Measurements from ENCODE around the gene IFT52.

IFT52 gene

GRCh38 chr20:43680981-43681380 lies 90.2 kb downstream of the IFT52 start:
- Histone ChIP-seq H3K4me3 (ENCODE audit: low read depth in 1 of 2, low read length in 1 of 2) (no peak overlapping the region), H3K36me3 (peaks cover 11% of the 10 kb centered on the region), H3K27ac (no peak overlapping the region), H3K27me3 (no peaks in the 10 kb centered on the region), H3K4me1 (ENCODE audit: control insufficient read depth in 1 of 2, insufficient read depth in 1 of 2, low read depth in 1 of 2, low read length in 1 of 2) (no peaks in the 10 kb centered on the region), H3K9me3 (no peaks in the 10 kb centered on the region)
- TF ChIP-seq CTCF (IDR thresholded peaks at IDR 0.05) = no peak

GRCh38 chr20:43681468-43681942 lies 90.8 kb downstream of the IFT52 start:
- Histone ChIP-seq H3K4me3 (ENCODE audit: low read depth in 1 of 2, low read length in 1 of 2) (no peak overlapping the region), H3K4me1 (ENCODE audit: control insufficient read depth in 1 of 2, insufficient read depth in 1 of 2, low read depth in 1 of 2, low read length in 1 of 2) (no peaks in the 10 kb centered on the region), H3K27me3 (no peaks in the 10 kb centered on the region), H3K27ac (no peak overlapping the region), H3K9me3 (no peaks in the 10 kb centered on the region), H3K36me3 (peaks cover 15% of the 10 kb centered on the region)
- TF ChIP-seq CTCF (IDR thresholded peaks at IDR 0.05) = no peak

- TF ChIP-seq CTCF (IDR thresholded peaks at IDR 0.05) = no peak
- H3K27ac ChIP-seq = no peak overlapping the region
- H3K4me3 ChIP-seq (ENCODE audit: low read depth in 1 of 2, low read length in 1 of 2) = no peak overlapping the region
- no peaks in the 10 kb centered on the region for H3K9me3 ChIP-seq
- H3K4me1 ChIP-seq (ENCODE audit: control insufficient read depth in 1 of 2, insufficient read depth in 1 of 2, low read depth in 1 of 2, low read length in 1 of 2) = no peaks in the 10 kb centered on the region
- no peaks in the 10 kb centered on the region for H3K27me3 ChIP-seq
- peaks cover 19% of the 10 kb centered on the region for H3K36me3 ChIP-seq
These were observed 91.3 kb downstream of the IFT52 start for GRCh38 chr20:43681991-43682410.

DNA sequence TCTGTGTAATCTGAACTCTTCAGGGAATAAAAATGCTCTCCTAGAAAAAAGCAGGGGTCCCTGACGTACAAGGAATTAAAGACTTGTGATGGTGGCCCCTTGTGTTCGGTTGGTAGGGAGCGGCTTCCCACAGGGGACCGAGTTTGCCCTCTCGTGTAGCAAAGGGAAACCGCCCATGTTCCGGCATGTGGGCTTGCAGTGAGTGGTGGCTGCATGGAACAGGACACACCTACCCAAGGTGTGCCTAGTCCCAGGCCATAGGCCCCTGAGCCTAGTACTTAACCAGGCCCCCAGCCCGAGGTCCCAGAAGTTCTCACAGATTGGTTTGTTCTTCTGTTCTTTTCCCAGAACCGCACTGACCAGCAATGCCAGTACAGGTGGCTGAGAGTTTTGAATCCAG lies 91.7 kb downstream of the IFT52 start:
- Histone ChIP-seq H3K9me3 (no peaks in the 10 kb centered on the region), H3K4me1 (ENCODE audit: control insufficient read depth in 1 of 2, insufficient read depth in 1 of 2, low read depth in 1 of 2, low read length in 1 of 2) (no peaks in the 10 kb centered on the region), H3K27me3 (no peaks in the 10 kb centered on the region), H3K27ac (no peak overlapping the region), H3K4me3 (ENCODE audit: low read depth in 1 of 2, low read length in 1 of 2) (no peak overlapping the region), H3K36me3 (peaks cover 19% of the 10 kb centered on the region)
- TF ChIP-seq CTCF (IDR thresholded peaks at IDR 0.05) = no peak

- TF ChIP-seq CTCF (IDR thresholded peaks at IDR 0.05) = no peak
- no peaks in the 10 kb centered on the region for H3K9me3 ChIP-seq
- H3K36me3 ChIP-seq = peaks cover 30% of the 10 kb centered on the region
- no peaks in the 10 kb centered on the region for H3K27me3 ChIP-seq
- no peak overlapping the region for H3K27ac ChIP-seq
- no peaks in the 10 kb centered on the region for H3K4me1 ChIP-seq (ENCODE audit: control insufficient read depth in 1 of 2, insufficient read depth in 1 of 2, low read depth in 1 of 2, low read length in 1 of 2)
- H3K4me3 ChIP-seq (ENCODE audit: low read depth in 1 of 2, low read length in 1 of 2) = no peak overlapping the region
These were observed 96.1 kb downstream of the IFT52 start for GRCh38 chr20:43686820-43687219.

- no peaks in the 10 kb centered on the region for H3K27me3 ChIP-seq
- H3K9me3 ChIP-seq = no peaks in the 10 kb centered on the region
- no peak overlapping the region for H3K4me3 ChIP-seq (ENCODE audit: low read depth in 1 of 2, low read length in 1 of 2)
- no peak overlapping the region for H3K27ac ChIP-seq
- no peaks in the 10 kb centered on the region for H3K4me1 ChIP-seq (ENCODE audit: control insufficient read depth in 1 of 2, insufficient read depth in 1 of 2, low read depth in 1 of 2, low read length in 1 of 2)
- peaks cover 23% of the 10 kb centered on the region for H3K36me3 ChIP-seq
- no peak for TF ChIP-seq CTCF (IDR thresholded peaks at IDR 0.05)
These were observed 98.4 kb downstream of the IFT52 start for GRCh38 chr20:43689165-43689564.
